Hepatic stellate cell (primary cell): ENCODE results near the gene NEU1.
A peak's percentile ranks its signal among the peaks of the same experiment; 100 is the strongest.
"Not testable (repeated sequence)": the region's sequence is repeated elsewhere in the genome, so short reads cannot be mapped to it uniquely, and the experiment has no call there.

Experiments
- DNase-seq: peaks from one replicate; pipeline ENCODE4 v3.0.0; 2011; ENCODE audit warnings: low spot score

The NEU1 gene

GRCh38 chr6:31874084-31874670, 11.6 kb upstream of the NEU1 start:
- DNase-seq = no peak

DNA sequence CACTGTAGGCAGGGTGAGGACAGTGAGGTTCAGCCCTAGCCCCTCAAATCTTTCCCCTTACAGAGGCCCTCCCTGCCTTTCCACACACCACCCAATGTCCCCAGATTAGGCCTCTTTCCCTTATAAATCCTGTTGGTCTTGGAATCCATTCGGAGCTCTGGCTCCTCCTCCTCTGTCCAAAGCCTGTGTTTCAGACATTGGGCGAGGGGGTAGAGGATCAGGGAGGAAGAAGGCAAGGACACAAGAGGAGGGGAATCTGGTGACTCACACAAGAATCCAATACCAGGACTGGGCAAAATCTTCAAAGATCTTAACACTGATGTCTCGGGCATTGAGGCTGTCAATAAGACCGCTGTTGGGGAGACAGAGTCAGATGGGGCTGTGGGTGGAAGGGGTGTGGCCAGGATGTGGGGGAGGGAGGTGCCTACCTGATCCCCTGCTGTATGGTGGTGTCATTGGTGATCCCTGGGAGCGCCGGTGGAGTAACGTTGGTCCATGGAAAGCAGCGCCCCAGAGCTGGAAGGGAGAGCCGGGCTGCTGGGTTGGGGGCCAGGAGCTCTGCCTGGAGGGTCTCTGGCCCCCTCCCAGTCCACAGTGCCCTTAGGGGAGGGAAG, 8.5 kb upstream of the NEU1 start:
- peak; percentile 62 for DNase-seq

GRCh38 chr6:31870385-31870921, 7.8 kb upstream of the NEU1 start:
- DNase-seq = no peak

DNA sequence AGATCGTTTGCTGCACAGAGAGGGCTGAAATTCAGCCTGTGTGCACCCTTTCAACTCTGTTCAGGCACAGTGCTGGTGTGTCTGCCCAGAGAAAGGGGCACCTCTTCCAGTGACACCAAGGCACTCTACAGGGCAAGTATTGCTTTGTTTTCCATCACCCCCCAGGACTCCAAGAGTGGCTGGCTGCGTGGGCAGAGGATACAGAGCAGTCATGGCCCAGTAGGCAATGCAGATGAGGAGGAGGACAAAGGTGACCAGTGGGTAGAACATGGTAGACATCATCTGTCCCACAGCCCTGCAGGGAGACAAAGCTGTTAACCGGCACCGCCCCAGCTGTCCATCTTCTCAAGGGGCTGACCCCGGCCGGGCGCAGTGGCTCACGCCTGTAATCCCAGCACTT, 6.7 kb upstream of the NEU1 start:
- DNase-seq = no peak

GRCh38 chr6:31868658-31868971, 6.0 kb upstream of the NEU1 start:
- DNase-seq = not testable (repeated sequence)

DNA sequence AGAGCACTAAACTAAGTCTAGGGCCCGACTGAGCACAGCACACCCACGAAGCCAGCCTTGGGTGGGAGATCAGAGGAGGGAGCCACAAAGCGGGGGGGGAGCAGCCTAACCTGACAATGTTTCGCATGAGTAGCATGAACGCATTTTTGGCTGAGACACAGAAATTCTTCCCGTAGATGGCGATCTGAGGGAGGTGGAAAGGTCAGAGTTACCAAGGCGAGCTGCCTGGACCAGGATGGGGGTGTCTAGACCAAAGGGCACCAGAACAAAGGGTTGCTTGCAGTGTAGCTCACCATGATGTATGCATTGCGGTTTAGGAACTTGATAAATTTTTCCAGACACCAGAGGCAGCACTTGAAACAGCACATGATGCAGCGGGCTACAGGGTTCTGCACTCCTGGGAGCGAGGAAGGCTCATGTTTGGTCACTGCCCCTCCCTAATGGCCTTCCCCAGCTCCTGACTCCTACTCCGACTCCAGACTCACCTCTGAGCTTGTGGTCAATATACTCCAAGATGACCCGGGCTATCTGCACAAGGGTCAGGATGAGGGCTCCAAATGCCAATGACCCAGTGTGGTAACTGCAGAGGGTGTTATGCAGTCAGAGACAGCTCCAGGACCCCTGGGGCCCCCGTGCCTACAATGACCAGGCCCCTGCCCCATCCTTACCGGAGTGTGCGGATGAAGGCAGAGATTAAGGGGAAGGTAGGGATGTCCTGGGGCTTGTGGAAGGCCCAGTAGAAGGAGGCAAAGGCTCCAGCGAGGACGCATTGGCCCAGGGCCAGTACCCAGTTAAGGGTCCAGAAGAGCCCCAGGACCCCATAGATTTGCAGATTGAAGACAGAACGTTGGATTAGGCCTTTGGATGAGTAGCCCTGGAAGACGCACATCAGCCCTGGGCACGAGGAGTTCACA, 2.8 kb upstream of the NEU1 start:
- DNase-seq = no peak

DNA sequence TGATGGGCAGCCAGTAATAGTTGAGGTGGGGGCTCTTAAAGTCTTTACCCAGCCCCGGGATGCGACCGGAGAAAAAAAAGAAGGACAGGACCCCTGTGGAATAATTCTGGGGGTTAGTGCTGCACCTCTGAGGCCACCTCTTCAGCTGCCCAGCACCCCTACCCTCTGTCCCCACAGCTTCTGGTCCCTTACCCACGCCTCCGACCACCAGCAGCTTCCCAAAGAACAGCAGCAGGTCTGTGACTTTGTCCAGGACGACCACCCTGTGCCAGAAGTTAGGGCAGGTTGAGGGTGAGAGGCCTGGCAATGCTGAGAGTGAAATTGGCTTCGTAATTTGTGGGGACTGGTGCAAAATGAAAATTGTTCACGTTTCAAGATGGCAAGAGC, 2.2 kb upstream of the NEU1 start:
- DNase-seq = no peak

- DNase-seq = not testable (repeated sequence)
Measured at GRCh38 chr6:31864123-31864562, 1.5 kb upstream of the NEU1 start.

DNA sequence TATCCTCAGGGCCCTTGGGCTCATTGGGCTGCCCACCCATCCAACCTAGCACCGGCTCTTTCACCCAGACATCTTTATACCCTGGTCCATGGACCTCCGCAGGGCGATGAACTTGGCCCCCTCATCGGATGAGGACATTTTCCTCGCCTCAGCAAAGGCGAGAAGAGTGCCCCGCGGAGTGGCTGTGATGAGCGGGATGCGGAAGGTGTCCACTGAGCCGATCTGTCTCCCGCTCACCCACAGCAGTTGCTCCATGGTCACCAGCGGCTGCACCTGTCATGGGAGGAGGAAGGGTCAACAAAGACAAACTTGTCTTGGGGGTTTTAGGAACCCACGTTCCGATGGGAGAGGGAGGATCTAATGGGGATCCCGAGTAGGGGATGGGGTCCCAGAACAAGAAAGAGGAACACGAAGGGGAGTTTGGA, 690 bp downstream of the NEU1 start:
- no peak for DNase-seq

DNA sequence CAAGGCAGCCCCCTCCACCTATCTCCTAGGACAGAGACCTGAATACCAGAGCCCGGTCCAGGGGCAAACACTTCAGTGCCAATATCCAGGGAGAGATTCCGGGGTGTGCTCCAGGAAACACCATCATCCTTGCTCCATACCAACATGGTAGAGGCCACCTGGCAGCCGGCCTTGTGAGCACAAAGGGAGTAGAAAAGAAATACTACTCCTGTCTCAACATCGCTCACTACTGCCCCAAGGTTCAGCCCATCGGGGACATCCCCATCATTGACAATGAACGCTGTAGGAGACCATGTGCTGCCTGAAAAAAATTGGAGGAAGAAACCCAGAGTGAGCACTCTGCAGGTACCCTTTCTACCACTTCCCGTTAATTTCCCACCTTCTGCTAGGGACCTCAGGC, 1.5 kb downstream of the NEU1 start:
- no peak for DNase-seq

DNA sequence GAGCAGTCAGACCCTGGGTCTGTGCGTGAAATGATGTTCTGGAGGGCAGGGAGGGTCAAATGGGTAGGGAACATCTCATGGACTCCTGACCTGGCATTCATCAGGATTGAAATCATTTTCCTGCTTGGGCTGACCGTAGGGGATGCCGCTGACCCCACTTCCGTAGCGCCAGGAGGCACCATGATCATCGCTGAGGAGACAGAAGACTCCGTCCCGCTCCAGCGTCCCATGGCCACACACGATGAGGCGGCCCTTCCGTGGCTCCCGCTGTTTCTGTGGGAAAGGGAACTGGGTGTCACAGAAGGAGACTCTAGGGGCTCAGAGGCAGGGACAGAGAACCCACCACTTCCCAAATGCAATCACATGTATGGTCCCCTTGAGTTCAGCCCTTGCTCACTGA, 2.3 kb downstream of the NEU1 start:
- no peak for DNase-seq

- no peak for DNase-seq
Measured at GRCh38 chr6:31859923-31860322, 2.7 kb downstream of the NEU1 start.

DNA sequence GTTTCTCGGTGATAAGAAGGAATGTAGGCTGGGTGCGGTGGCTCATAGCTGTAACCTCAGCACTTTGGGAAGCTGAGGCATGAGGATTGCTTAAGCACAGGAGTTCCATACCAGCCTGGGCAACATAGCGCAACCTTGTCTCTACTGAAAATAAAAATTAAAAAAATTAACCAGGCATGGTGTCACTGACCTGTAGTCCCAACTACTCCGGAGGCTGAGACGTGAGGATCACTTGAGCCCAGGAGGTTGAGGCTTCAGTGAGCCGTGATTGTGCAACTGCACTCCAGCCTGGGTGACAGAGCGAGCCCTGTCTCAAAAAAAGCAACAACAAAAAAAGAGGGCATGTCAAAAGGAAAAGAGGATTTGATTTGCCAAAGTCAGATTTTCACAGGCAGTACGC, 3.9 kb downstream of the NEU1 start:
- DNase-seq = no peak

GRCh38 chr6:31857774-31858173, 4.8 kb downstream of the NEU1 start:
- DNase-seq = not testable (repeated sequence)

DNA sequence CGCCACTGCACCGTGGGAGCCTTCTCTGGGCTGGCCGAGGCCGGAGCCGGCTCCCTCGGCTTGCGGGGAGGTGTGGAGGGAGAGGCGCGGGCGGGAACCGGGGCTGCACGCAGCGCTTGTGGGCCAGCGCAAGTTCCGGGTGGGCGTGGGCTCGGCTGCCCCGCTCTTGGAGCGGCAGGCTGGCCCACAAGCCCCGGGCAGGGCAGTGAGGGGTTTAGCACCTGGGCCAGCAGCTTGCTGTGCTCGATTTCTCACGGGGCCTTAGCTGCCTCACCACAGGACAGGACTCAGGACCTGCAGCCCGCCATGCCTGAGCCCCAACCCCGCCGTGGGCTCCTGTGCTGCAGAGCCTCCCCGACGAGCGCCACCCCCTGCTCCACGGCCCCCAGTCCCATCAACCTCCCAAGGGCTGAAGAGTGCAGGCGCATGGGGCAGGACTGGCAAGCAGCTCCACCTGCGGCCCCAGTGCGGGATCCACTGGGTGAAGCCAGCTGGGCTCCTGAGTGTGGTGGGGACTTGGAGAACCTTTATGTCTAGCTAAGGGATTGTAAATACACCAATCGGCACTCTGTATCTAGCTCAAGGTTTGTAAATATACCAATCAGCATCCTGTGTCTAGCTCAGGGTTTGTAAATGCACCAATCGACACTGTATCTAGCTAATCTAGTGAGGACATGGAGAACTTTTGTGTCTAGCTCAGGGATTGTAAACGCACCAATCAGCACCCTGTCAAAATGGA, 10.5 kb downstream of the NEU1 start:
- not testable (repeated sequence) for DNase-seq

GRCh38 chr6:31851485-31851832, 11.2 kb downstream of the NEU1 start:
- DNase-seq = no peak

- no peak for DNase-seq
Measured at GRCh38 chr6:31850765-31851484, 11.7 kb downstream of the NEU1 start.

DNA sequence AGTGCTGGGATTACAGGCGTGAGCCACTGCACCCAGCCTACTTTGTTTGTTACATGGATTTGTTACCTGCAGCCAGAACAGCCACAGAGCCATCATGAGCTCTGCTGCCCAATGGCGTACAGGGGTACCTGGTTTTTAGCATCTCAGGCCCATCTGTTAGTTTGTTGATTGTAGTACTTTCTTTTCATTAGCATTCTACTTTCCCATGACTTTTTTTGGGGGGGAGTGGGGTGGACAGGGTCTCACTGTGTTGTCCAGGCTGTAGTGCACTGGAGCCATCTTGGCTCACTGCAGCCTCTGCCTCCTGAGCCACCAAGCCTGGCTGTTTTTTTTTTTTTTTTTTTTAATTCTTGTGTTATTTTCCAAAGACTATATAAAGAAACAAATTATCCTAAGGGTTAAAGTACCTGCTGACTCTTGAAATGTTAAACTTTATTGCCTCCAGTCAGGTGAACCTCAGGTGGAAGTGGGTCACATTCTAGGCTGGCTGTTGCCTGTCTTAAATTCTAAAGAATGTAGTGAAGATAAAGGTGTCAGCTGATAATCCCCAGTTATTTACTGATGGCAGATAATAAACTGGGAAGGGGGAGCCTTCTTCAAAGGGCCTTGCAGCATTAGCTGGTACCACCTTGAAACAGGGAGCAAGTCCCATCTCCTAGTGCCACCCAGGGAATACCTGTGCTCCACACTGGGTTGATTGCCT, 15.2 kb downstream of the NEU1 start:
- DNase-seq = no peak

DNA sequence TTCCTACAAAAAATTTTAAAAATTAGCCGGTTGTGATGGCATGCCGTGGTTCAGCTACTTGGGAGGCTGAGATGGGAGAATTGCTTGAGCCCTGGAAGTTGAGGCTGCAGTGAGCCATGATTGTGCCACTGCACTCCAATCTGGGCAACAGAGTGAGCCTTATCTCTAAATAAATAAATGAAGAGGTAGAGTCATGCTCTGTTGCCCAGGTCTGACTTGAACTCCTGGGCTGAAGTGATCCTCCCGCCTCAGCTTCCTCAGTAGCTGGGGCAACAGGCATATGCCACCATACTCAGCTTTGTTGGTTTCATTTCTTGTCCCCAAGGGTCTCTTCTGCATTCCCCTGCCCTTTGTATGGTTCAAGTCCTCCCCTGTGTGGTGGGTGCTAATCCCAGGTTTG, 18.1 kb downstream of the NEU1 start:
- no peak for DNase-seq

DNA sequence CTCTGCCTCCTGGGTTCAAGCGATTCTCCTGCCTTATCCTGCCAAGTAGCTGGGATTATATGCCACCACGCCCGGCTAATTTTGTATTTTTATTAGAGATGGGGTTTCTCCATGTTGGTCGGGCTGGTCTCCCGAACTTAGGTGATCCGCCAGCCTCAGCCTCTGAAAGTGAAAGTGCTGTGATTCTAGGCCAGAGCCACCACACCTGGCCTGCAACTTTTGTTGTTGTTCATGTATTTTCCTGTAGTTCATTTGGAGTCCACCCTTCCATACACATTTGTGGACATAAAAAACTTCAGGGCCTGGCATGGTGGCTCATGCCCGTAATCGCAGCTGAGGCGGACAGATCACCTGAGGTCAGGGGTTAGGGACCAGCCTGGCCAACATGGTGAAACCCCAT, 20.6 kb downstream of the NEU1 start:
- no peak for DNase-seq

GRCh38 chr6:31839779-31840126, 22.9 kb downstream of the NEU1 start:
- DNase-seq = not testable (repeated sequence)
